NCI-H187 (cell line): ENCODE measurements around the gene KRTAP10-4.
"Not testable (repeated sequence)": the region's sequence is repeated elsewhere in the genome, so short reads cannot be mapped to it uniquely, and the experiment has no call there.

ENCODE experiments used
- DNase-seq, 2 experiments: peaks; one replicate each; lab custom pipeline; 2025; lab: John Stamatoyannopoulos, UW

KRTAP10-4 gene, protein sequence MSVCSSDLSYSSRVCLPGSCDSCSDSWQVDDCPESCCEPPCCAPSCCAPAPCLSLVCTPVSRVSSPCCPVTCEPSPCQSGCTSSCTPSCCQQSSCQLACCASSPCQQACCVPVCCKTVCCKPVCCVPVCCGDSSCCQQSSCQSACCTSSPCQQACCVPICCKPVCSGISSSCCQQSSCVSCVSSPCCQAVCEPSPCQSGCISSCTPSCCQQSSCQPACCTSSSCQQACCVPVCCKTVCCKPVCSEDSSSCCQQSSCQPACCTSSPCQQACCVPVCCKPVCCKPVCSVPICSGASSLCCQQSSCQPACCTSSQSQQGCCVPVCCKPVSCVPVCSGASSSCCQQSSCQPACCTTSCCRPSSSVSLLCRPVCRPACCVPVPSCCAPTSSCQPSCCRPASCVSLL

DNA sequence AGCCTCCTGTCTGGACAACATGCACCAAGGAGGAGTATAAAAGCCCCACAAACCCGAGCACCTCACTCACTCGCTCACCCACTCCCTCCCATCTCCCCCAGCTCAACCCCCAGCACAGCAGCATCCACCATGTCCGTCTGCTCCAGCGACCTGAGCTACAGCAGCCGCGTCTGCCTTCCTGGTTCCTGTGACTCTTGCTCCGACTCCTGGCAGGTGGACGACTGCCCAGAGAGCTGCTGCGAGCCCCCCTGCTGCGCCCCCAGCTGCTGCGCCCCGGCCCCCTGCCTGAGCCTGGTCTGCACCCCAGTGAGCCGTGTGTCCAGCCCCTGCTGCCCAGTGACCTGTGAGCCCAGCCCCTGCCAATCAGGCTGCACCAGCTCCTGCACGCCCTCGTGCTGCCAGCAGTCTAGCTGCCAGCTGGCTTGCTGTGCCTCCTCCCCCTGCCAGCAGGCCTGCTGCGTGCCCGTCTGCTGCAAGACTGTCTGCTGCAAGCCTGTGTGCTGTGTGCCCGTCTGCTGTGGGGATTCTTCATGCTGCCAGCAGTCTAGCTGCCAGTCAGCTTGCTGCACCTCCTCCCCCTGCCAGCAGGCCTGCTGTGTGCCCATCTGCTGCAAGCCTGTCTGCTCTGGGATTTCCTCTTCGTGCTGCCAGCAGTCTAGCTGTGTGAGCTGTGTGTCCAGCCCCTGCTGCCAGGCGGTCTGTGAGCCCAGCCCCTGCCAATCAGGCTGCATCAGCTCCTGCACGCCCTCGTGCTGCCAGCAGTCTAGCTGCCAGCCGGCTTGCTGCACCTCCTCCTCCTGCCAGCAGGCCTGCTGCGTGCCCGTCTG is at the start of gene KRTAP10-4:
TSS of gene KRTAP10-4 (plus strand) at position 100 of the 827 bp plus-strand sequence. CDS start at position 130, 30 bp downstream.
- not testable (repeated sequence) for DNase-seq

DNA sequence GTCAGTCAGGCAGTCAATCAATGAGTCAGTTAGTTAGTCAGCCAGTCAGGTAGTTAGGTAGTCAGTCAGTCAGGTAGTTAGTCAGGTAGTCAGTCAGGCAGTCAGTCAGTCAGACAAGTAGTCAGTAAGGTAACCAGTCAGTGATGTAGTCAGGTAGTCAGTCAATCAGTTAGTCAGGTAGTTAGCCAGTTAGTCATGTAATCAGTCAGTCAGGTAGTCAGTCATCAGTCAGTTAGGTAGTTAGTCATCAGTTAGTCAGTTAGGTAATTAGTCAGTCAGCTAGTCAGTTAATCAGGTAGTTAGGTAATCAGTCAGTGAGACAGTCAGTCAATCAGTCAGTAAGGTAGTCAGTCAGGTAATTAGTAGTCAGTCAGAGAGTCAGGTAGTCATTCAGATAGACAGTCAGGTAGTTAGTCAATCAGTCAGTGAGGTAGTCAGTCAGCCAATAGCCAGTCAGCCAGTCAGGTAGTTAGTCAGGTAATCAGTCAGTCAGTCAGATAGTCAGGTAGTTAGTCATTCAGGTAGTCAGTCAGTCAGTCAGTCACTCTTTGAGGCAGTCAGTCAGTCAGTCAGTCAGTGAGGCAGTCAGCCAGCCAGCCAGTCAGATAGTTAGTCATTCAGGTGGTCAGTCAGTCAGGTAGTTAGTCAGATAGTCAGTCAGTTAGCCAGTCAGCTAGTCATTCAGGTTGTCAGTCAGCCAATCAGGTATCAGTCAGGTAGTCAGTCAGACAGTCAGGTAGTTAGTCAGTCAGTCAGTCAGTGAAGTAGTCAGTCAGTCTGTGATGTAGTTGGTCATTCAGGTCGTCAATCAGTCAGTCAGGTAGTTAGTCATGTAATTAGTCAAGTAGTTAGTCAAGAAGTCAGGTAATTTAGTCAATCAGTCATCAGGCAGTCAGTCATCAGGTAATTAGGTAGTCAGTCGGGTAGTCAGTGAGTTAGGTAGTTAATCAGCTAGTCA is 48.8 kb upstream of the KRTAP10-4 start:
- DNase-seq: no peak

DNA sequence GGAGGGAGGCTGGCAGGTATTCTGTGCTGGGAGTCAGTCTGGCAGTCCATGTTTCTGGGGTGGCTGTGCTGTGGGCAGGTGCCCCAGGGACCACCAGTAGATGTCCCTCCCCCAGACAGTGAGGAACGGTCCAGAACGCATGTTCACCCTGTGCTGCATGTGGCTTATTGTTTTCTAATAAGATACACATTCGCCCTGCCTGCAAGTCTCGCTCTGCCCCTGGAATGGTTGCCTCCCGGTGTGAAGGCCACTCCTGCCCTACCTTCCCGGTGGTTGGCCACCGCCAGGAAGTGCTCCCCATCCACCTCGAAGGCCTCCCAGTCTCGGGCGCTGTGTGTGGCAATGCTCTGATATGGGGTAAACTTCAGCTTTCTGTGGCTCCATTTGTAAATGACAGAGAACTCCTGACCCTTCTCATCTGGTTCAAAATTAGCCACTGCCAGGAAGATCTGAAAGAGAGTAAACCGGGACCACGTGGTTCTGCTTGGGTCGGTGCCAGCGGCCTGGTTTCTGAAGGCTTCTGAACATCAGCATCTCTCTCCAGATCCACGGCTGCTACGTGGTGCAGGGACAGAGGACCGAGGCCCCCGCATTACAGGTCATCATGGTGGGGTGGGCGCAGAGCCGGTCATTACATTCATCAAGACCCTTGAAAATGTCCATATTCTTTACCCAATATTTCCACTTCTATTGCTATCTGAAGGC is 48.0 kb upstream of the KRTAP10-4 start:
- no peak for DNase-seq

- DNase-seq: no peak
Measured at GRCh38 chr21:44526096-44526997, 47.2 kb upstream of the KRTAP10-4 start.

- no peak for DNase-seq
Measured at GRCh38 chr21:44527156-44527982, 46.2 kb upstream of the KRTAP10-4 start.

GRCh38 chr21:44527983-44528633 is 45.4 kb upstream of the KRTAP10-4 start:
- no peak for DNase-seq

- no peak for DNase-seq
Measured at GRCh38 chr21:44528634-44528995, 44.9 kb upstream of the KRTAP10-4 start.

DNA sequence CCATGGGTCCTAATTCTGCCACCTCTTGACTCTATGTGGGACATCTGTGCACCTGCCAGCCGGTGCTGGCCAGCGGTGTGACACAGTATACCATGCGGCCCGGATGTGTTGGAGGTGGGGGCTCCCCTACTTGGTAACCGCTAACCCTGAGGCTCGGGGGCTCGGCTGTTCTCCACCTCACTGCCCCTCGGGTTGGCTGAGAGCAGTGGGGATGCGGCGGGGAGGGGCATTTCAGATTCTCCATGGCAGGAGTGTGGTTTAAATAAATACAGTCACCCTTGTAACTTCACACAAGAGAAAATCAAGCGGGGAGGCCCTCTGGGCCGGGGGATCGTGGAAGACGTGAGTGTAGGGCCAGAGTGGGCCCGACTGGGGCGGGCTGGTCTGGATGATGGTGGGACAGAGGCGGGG is 44.5 kb upstream of the KRTAP10-4 start:
- no peak for DNase-seq

DNA sequence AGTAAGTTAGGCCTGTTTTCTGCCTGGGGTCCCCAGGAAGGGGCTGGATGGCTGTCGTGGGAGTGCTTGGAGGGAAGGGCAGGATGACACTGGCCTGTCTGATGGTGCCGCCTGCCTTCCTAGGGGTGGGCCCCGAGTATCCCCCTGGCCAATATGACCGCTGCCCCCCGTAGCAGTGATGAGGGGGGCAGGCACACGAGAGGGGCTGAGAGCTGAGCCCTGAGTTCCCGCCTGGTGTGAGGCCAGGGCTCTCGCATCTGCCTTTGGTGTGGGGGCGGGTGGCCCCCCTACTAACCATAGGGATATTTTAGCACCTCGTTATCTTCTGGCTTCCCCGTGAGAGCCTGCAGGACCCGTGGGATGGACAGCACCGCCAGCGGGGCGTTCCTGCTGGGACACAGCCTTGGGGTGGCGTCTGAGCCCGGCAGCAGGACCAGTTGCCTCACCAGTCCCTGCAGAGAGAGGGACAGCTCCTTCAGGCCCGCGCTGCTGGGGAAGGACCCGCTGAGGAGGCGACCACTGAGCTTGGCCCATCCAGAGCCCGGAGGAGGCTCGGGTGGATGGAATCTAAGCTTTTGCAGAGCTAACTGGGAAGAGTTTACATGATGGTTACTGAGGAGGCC is 43.9 kb upstream of the KRTAP10-4 start:
- DNase-seq: no peak

- no peak for DNase-seq
Measured at GRCh38 chr21:44530221-44530902, 43.2 kb upstream of the KRTAP10-4 start.

DNA sequence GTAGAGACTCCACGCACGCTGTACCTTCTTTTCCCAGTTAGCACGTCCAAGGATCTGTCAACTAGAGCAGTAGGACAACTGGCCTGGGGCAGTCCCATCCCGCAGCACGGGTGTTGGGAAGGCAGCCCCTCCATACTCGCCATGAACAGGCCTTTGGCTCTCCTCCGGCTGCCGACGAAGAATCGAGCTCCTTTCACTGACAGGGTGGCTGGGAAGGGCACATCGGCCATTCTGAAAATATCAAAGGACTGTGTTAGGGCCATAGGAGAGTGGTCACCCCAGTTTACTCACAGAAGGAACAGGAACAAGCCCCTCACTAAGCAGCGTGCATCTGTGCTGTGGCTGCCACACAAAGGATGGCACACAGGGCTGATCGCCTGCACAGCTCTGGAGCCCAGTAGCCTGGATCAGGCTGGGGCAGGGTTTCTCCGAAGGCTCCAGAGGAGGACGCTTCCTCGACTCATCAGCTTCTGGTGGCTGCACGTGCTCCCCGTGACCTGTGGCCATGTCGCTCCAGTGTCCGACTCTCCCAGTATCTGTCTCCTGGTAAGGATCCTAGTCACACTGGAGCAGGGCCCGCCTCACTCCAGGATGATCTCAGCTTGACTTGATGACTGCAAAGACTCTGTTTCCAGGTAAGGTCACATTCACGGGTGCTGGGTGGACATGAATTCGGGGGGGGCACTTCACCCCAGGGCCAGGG is 42.5 kb upstream of the KRTAP10-4 start:
- DNase-seq: no peak

DNA sequence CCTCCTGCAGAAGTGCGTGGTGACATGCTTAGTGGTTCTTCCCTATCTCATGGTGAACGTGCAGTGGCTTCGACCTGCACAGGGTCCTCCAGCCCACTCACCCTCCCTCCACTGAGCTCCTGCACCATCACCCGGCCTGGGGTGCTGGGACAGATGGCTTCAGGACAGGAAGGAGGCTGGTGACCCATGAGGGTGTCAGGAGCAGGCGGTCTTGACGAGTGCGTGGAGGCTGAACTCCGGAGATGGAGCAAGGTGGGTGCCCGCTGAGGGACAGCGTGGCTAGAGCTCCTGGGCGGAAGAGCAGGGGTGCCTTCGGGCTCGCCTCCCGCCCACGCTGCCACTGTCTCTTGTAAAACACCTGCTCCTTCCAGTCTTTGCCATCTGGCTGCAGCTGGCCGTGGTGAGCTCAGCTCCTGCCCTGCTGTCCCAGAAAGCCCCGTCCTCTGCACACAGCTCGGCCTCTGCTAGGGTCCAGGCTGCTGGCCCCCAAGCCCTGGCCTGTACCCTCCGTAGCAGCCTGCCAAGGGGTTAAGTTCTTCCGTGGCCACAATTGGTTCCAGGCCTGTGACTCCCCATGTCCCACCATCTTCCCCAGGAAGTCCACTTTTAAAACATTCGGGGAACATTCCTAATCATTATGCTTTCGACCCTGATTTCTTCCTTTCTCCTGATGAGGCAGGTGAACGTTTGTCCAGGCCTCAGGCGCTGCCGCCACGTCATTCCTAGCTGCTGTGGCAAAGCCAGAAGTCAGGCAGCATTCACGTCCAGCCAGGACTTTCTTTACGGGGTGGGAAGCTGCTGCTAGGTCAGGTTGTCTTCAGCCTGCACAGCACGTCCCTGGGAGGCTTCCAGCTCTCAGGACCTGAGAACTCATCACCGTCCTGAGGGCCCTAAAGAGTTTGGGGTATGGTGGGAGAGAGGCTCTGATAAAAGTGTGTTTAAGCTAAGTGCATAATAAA is 41.6 kb upstream of the KRTAP10-4 start:
- no peak for DNase-seq

DNA sequence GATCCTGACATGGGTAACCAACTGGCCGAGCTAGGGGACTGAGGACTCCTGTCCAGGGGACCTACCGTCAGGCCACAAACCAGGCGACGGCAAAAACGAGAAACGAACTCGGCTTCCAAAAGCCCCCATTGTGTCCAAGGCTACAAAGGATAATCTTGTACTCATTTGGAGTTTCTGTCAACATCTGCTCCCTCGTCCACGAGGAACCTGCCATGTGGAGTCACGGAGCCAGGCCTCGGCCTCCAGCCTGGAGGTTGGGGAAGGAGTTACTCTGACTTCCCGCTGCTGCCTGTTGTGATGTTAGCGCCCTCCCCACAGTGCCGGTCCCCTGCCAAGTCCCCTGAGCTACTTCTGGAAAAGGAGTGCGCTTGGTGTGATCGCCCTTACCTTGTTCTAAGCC is 40.8 kb upstream of the KRTAP10-4 start:
- DNase-seq: no peak

DNA sequence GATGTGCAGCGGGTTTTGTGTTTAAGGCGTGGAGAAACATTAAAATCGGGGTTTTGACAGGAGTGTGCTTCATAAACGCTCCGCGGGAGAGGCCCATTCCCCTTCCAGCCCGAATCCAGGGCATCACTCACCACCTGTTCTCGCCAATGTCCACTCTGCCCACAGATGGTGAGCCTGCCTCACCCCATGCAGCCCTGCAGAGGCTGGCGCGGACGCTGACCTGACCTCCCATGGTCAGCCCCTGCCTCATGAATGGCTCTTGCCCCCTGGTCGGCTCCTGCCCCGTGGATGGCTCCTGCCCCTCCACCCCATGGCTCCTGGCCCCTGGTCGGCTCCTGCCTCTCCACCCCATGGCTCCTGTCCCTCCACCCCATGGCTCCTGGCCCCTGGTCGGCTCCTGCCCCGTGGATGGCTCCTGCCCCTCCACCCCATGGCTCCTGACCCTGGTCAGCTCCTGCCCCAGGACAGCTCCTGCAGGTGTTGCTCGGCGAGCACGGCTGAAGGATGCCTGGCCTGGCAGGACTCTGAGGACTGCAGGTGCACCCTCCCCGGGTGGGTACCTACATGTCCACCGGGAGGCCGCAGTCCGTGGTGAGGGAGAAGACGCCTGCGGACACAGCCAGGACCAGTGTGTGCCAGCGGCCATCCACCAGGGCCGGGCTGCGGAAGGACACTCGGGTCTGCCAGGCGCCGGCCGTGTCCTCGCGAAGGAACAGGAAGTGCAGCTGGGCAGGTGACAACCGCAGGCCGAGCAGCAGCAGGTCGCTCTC is 40.2 kb upstream of the KRTAP10-4 start:
- no peak for DNase-seq
